Uterus (tissue), 4 donors: ENCODE results near the gene NPAS2. TPM values are rescaled to one million over a fixed set of nuclear protein-coding genes. Genes with fewer than 3 reads are reported as not detected.

ENCODE experiments used
- DNase-seq, 2 donors: peaks; one replicate each; pipeline ENCODE4 v3.0.0-alpha.2; 2019 to 2020
- H3K27ac ChIP-seq, 2 donors: fragments of 200-600 bp; sonication (generic); 1 replicate in 1 of 2; 2 replicates in 1 of 2; pipeline ENCODE4 v1.5.1; 2016 to 2018
- H3K27me3 ChIP-seq, 2 donors: fragments of 200-600 bp; sonication (generic); one replicate each; pipeline ENCODE4 v1.5.1; 2018 to 2019; ENCODE audit warnings: control low read depth in 1 of 2
- H3K36me3 ChIP-seq, 2 donors: fragments of 200-600 bp; sonication (generic); one replicate each; pipeline ENCODE4 v1.5.1; 2019; ENCODE audit warnings: control low read depth in 1 of 2
- H3K4me1 ChIP-seq, 2 donors: fragments of 200-600 bp; sonication (generic); one replicate each; pipeline ENCODE4 v1.5.1; 2018 to 2019; ENCODE audit warnings: control low read depth in 1 of 2
- H3K4me3 ChIP-seq, 2 donors: fragments of 200-600 bp; sonication (generic); 1 replicate in 1 of 2; 2 replicates in 1 of 2; pipeline ENCODE4 v1.5.1; 2018 to 2019; ENCODE audit warnings: mild to moderate bottlenecking in 1 of 2
- H3K9me3 ChIP-seq, 2 donors: fragments of 200-600 bp; sonication (generic); one replicate each; pipeline ENCODE4 v1.5.1; 2019; ENCODE audit warnings: control low read depth in 1 of 2
- CTCF ChIP-seq, 4 experiments: fragments of 200-600 bp in 2 of 4; fragments of 450-650 bp in 2 of 4; sonication (generic) in 2 of 4; IDR thresholded peaks; one replicate each; pipeline ENCODE4 v1.5.1; 2016 to 2019; ENCODE audit warnings: antibody characterized with exemption in 4 of 4, mild to moderate bottlenecking in 2 of 4, moderate library complexity in 1 of 4
- POLR2A ChIP-seq, 2 donors: fragments of 450-650 bp; IDR thresholded peaks; one replicate each; pipeline ENCODE4 v1.6.1; 2016; ENCODE audit warnings: antibody characterized with exemption in 2 of 2, mild to moderate bottlenecking in 1 of 2, moderate library complexity in 1 of 2
- intact Hi-C: fragments of 100-400 bp; cut with DNase I; formaldehyde crosslinking; loops from one replicate; pipeline ENCODE4 v1.15.1; 2023; ENCODE audit warnings: low total_unique reads
- total RNA-seq, 4 donors: library from RNA; depleted of rRNA in 3 of 4; stranded (reverse); fragments of >200 nt in 3 of 4; gene quantifications; one replicate each; pipeline versions ENCODE4 v1.1.0 to v1.2.4, GENCODE V29; 2014 to 2023
- donor health status: DM: yes; HTN: yes; CAD: no.

The NPAS2 gene
- total RNA-seq, 4 donors from 2014 or later: 5.6 to 66.5 (median 24.9) TPM

DNA sequence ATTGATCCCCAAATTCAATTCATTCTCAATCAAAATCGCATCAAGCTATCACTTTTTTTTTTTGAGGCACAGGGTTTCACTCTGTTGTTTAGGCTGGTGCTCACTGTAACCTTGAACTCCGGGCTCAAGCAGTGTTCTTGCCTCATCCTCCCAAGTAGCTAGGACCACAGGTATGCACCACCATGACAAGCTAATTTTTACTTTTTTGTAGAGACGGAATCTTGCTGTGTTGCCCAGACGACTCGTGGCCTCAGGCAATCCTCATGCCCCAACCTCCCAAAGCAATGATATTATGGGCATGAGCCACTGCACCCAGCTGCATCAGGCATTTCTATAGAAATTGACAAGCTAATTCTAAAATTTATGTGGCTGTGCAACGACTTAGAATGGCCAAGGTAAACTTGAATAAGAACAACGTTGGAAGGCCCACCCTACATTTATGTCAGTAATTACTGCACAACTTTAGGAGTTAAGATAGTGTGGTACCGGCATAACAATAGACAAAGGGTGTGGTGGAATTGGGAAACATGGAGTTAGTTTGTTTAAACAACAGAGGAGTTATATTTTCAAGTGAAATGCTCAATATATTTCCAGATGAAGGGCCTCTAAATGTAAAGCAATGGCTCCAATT is 78.2 kb downstream of the NPAS2 start:
- no peaks in the 10 kb centered on the region for H3K9me3 ChIP-seq
- intact Hi-C loops: no loop called here
- DNase-seq: no peak
- H3K4me3 ChIP-seq: no peak overlapping the region
- H3K36me3 ChIP-seq: no peaks in the 10 kb centered on the region
- TF ChIP-seq CTCF (IDR thresholded peaks at IDR 0.05) (no peak), POLR2A (IDR thresholded peaks at IDR 0.05) (no peak)
- H3K27ac ChIP-seq: no peak overlapping the region
- H3K27me3 ChIP-seq: no peaks in the 10 kb centered on the region
- H3K4me1 ChIP-seq: peaks cover 0 to 5% of the 10 kb centered on the region in 2 donors

- TF ChIP-seq POLR2A (IDR thresholded peaks at IDR 0.05) (no peak), CTCF (IDR thresholded peaks at IDR 0.05) (no peak)
- Histone ChIP-seq H3K9me3 (no peaks in the 10 kb centered on the region), H3K27me3 (no peaks in the 10 kb centered on the region), H3K27ac (no peak overlapping the region), H3K36me3 (no peaks in the 10 kb centered on the region), H3K4me1 (peaks cover 4 to 6% of the 10 kb centered on the region in 2 donors), H3K4me3 (no peak overlapping the region)
- intact Hi-C loops: no loop called here
- DNase-seq: no peak
Observed at GRCh38 chr2:100900156-100900795, 80.3 kb downstream of the NPAS2 start.

GRCh38 chr2:100902817-100903405 is 83.0 kb downstream of the NPAS2 start:
- Histone ChIP-seq H3K4me1 (peaks cover 4 to 6% of the 10 kb centered on the region in 2 donors), H3K27ac (peak overlapping the region in 1 of 2 donors; percentile 48), H3K9me3 (no peaks in the 10 kb centered on the region), H3K4me3 (no peak overlapping the region), H3K27me3 (no peaks in the 10 kb centered on the region), H3K36me3 (no peaks in the 10 kb centered on the region)
- no peak for TF ChIP-seq POLR2A (IDR thresholded peaks at IDR 0.05)
- no peak for TF ChIP-seq CTCF (IDR thresholded peaks at IDR 0.05)
- intact Hi-C loops: no loop called here
- DNase-seq: peak in 1 of 2 donors; percentile 47

DNA sequence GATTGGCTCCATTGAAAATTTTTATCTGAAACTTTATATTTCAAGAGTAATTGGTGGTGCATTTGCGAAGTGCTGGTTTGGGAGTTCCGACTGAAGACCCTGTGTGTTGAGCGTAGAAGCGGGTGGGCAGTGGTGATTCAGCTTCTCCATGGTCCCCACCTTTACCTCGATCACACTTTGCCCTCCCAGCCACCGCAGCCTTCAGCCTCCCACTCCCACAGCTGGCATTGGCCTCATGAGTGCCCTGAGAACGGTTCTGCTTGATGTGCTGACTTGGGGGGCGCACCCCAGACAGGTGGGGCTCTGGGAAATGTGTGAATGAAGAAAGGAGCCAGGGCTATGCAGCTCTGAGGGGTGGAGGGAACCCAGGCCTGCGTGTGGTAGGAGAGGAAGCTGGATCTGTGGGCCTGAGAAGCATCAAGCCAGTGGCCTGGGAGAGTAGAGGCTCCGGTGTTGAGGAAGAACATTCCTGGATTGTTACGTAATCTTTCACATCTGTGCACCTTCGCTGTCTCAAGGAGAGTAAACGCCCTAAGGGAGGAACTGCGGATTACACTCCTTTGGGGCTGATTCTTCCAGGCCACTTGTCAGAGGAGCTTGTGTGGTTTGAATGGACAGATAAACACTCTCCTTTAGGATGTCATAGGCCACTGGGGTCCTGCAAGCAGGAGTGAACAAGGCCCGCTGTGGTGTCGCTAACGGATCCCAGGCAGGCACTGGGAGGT is 83.8 kb downstream of the NPAS2 start:
- no peak for TF ChIP-seq POLR2A (IDR thresholded peaks at IDR 0.05)
- no peak for TF ChIP-seq CTCF (IDR thresholded peaks at IDR 0.05)
- no peaks in the 10 kb centered on the region for H3K27me3 ChIP-seq
- intact Hi-C loops: no loop called here
- H3K27ac ChIP-seq: peak overlapping the region; percentile 17 to 40
- no peak for DNase-seq
- no peaks in the 10 kb centered on the region for H3K9me3 ChIP-seq
- peaks cover 4 to 6% of the 10 kb centered on the region in 2 donors for H3K4me1 ChIP-seq
- H3K4me3 ChIP-seq: no peak overlapping the region
- H3K36me3 ChIP-seq: no peaks in the 10 kb centered on the region
